MCF 10A (cell line): ENCODE results near the gene MCM10. TPM values are rescaled to one million over a fixed set of nuclear protein-coding genes. Genes with fewer than 3 reads are reported as not detected.

ENCODE experiments used
- BruUV-seq: library from RNA; stranded (reverse); fragments of 400-500 nt; replicated peaks from 2 replicates; lab custom pipeline; 2021; lab: Mats Ljungman, UMichigan
- CTCF ChIA-PET: fragments of 300-600 bp; sonication (Branson Sonifier 250); formaldehyde crosslinking; extraction: SDS; loops from one replicate; lab custom pipeline; 2021; ENCODE audit warnings: antibody characterized with exemption, inconsistent platforms; lab: Yijun Ruan, JAX
- POLR2A ChIA-PET: fragments of 300-600, 350-650 bp; sonication (Branson Sonifier 250); formaldehyde crosslinking; extraction: SDS; loops from one replicate; lab custom pipeline; 2020; ENCODE audit warnings: antibody characterized with exemption, inconsistent platforms; lab: Yijun Ruan, JAX
- DNase-seq: peaks from one replicate; pipeline ENCODE4 v3.0.0-alpha.2; 2018; ENCODE audit not compliant: unreplicated experiment
- H3K27ac Mint-ChIP-seq: one replicate; pipeline ENCODE4 v1.8.0; 2022; ENCODE audit warnings: mild to moderate bottlenecking, low read depth, mixed read lengths; ENCODE audit not compliant: unreplicated experiment
- H3K27me3 Mint-ChIP-seq: one replicate; pipeline ENCODE4 v1.8.0; 2022; ENCODE audit warnings: mixed read lengths; ENCODE audit not compliant: insufficient read depth, unreplicated experiment
- H3K36me3 Mint-ChIP-seq: one replicate; pipeline ENCODE4 v1.8.0; 2022; ENCODE audit warnings: mild to moderate bottlenecking, moderate library complexity, mixed read lengths; ENCODE audit not compliant: insufficient read depth, unreplicated experiment
- H3K4me1 Mint-ChIP-seq: one replicate; pipeline ENCODE4 v1.8.0; 2022; ENCODE audit warnings: mixed read lengths; ENCODE audit not compliant: insufficient read depth, unreplicated experiment
- H3K4me3 Mint-ChIP-seq: one replicate; pipeline ENCODE4 v1.8.0; 2022; ENCODE audit warnings: mild to moderate bottlenecking, moderate library complexity, mixed read lengths; ENCODE audit not compliant: unreplicated experiment
- H3K9me3 Mint-ChIP-seq: one replicate; pipeline ENCODE4 v1.8.0; 2022; ENCODE audit warnings: mixed read lengths; ENCODE audit not compliant: unreplicated experiment
- intact Hi-C: fragments of 100-400 bp; cut with micrococcal nuclease; formaldehyde crosslinking; loops from 2 replicates; pipeline ENCODE4 v1.14.1; 2022
- total RNA-seq: library from RNA; stranded (reverse); gene quantifications from 2 replicates; pipeline ENCODE4 v1.2.3, GENCODE V29; 2022
- TF ChIP-seq, protein P1 (sequence below): fragments of 200-600 bp; IDR thresholded peaks from one replicate; pipeline ENCODE4 v1.8.0; 2022; ENCODE audit warnings: antibody characterized with exemption, mild to moderate bottlenecking; ENCODE audit not compliant: unreplicated experiment

Gene MCM10
- total RNA-seq, 1 experiment from 2014 or later: 6.0 TPM

DNA sequence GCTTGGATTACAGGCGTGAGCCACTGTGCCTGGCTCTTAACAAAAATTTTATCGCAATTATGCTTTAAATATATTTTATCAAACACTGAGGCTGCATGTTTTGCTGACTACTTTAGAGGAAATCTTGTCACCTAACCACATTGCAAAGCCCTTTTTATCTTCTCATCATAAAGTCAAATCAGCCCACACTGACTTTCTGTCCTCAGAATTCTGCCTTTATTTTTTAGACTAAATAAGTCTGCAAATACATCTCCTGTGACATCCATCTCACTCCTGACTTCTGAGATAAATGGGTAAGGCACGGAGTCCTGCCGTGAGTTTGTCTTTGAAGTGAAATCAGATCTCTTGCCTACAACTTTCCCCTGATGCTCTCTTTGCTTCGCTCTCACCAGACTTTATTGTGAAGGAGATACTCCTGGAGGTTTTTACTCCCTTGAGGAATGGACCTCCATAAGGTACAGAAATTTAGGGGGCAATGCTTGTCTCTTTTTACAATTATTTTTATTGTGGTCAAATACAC, 96.3 kb downstream of the MCM10 start:
- DNase-seq: no peak
- Mint-ChIP-seq H3K4me1 (no peaks in the 10 kb centered on the region), H3K27me3 (peaks cover 18% of the 10 kb centered on the region), H3K27ac (no peak overlapping the region), H3K4me3 (no peak overlapping the region), H3K36me3 (no peaks in the 10 kb centered on the region), H3K9me3 (no peaks in the 10 kb centered on the region)
- TF ChIP-seq, protein P1, sequence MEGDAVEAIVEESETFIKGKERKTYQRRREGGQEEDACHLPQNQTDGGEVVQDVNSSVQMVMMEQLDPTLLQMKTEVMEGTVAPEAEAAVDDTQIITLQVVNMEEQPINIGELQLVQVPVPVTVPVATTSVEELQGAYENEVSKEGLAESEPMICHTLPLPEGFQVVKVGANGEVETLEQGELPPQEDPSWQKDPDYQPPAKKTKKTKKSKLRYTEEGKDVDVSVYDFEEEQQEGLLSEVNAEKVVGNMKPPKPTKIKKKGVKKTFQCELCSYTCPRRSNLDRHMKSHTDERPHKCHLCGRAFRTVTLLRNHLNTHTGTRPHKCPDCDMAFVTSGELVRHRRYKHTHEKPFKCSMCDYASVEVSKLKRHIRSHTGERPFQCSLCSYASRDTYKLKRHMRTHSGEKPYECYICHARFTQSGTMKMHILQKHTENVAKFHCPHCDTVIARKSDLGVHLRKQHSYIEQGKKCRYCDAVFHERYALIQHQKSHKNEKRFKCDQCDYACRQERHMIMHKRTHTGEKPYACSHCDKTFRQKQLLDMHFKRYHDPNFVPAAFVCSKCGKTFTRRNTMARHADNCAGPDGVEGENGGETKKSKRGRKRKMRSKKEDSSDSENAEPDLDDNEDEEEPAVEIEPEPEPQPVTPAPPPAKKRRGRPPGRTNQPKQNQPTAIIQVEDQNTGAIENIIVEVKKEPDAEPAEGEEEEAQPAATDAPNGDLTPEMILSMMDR: no peak
- ChIA-PET POLR2A (no interaction called here), CTCF (no interaction called here)
- no TSS peak for BruUV-seq
- intact Hi-C loops: no loop called here

Other genes starting within 250 kb of the MCM10 start
- gene CCDC3, start 159.8 kb upstream of the MCM10 start, total RNA-seq: 0.10 TPM in 1 of 2 replicates, not detected in the other
- gene OPTN, start 61.4 kb upstream of the MCM10 start, total RNA-seq: 79.6 and 109 TPM in 2 replicates
- not detected in 2 replicates for gene UCMA, start 72.8 kb downstream of the MCM10 start, total RNA-seq
- gene PHYH, start 138.5 kb downstream of the MCM10 start, total RNA-seq: 9.8 and 13.7 TPM in 2 replicates
- 44.8 and 60.8 TPM in 2 replicates for gene SEPHS1, start 186.7 kb downstream of the MCM10 start, total RNA-seq